Testis (tissue), 2 donors: Measurements from ENCODE around the gene ADAMTS12.

Source experiments
- POLR2A ChIP-seq: fragments of 450-650 bp; IDR thresholded peaks from one replicate; pipeline ENCODE4 v1.6.1; 2017; ENCODE audit warnings: antibody characterized with exemption, mild to moderate bottlenecking, moderate library complexity
- TF ChIP-seq, protein P1 (sequence below), 3 experiments: fragments of 450-650 bp in 2 of 3; fragments of 200-600 bp in 1 of 3; sonication (generic) in 1 of 3; IDR thresholded peaks; one replicate each; pipeline ENCODE4 v1.5.1; 2016 to 2019; ENCODE audit warnings: antibody characterized with exemption in 3 of 3, mild to moderate bottlenecking in 2 of 3, moderate library complexity in 1 of 3

DNA sequence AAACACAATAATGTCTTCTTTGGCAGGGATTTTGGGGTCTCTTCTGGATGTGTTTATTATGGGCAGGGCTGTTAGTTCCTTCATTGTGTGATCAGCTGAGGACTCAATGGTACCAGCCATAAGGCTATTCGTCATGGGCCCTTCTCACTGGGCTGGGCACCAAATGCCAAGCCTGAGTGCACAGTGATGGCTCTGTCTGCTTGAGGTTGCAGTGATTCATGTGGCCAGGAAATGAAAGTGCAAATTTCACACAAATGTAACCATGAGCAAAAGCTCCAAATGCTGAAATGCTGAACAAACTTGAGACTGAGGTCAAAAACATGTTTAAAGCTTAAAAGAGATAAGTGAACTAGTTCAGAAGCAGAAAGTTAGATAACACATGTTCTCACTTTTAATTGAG lies 260.0 kb downstream of the ADAMTS12 start:
- TF ChIP-seq, protein P1, sequence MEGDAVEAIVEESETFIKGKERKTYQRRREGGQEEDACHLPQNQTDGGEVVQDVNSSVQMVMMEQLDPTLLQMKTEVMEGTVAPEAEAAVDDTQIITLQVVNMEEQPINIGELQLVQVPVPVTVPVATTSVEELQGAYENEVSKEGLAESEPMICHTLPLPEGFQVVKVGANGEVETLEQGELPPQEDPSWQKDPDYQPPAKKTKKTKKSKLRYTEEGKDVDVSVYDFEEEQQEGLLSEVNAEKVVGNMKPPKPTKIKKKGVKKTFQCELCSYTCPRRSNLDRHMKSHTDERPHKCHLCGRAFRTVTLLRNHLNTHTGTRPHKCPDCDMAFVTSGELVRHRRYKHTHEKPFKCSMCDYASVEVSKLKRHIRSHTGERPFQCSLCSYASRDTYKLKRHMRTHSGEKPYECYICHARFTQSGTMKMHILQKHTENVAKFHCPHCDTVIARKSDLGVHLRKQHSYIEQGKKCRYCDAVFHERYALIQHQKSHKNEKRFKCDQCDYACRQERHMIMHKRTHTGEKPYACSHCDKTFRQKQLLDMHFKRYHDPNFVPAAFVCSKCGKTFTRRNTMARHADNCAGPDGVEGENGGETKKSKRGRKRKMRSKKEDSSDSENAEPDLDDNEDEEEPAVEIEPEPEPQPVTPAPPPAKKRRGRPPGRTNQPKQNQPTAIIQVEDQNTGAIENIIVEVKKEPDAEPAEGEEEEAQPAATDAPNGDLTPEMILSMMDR (IDR thresholded peaks at IDR 0.05) = no peak
- no peak for TF ChIP-seq POLR2A
